ENCODE data around the gene ELP5.
A peak's percentile ranks its signal among the peaks of the same experiment; 100 is the strongest.

The ELP5 gene

DNA sequence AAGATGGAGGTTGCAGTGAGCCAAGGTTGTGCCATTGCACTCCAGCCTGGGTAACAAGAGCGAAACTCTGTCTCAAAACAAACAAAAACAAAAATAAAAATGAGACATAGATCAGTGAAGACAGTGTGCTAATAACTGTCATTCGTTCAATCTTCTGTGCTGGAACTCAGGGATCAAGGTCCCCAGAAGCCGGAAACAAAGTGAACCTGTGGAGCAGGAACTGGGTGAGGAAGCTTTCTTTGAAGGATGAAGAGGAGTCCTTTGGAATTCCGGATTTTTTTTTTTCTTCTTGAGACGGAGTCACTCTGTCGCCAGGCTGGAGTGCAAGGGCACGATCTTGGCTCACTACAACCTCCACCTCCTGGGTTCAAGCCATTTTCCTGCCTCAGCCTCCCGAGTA lies 27.4 kb downstream of the ELP5 start:
- Mint-ChIP-seq H3K27me3 (peaks cover 25% of the 10 kb centered on the region), H3K4me3 (no peak overlapping the region), H3K36me3 (no peaks in the 10 kb centered on the region), H3K9me3 (no peaks in the 10 kb centered on the region), H3K27ac (no peak overlapping the region), H3K4me1 (peaks cover 39% of the 10 kb centered on the region)
- ATAC-seq: no peak

- Mint-ChIP-seq H3K9me3 (no peaks in the 10 kb centered on the region), H3K4me3 (peak overlapping the region; percentile 86), H3K4me1 (peaks cover 39% of the 10 kb centered on the region), H3K36me3 (no peaks in the 10 kb centered on the region), H3K27me3 (peaks cover 35% of the 10 kb centered on the region), H3K27ac (peak overlapping the region; percentile 0)
- ATAC-seq: peak; percentile 81
Observed at GRCh38 chr17:7280519-7281073, 28.6 kb downstream of the ELP5 start.

DNA sequence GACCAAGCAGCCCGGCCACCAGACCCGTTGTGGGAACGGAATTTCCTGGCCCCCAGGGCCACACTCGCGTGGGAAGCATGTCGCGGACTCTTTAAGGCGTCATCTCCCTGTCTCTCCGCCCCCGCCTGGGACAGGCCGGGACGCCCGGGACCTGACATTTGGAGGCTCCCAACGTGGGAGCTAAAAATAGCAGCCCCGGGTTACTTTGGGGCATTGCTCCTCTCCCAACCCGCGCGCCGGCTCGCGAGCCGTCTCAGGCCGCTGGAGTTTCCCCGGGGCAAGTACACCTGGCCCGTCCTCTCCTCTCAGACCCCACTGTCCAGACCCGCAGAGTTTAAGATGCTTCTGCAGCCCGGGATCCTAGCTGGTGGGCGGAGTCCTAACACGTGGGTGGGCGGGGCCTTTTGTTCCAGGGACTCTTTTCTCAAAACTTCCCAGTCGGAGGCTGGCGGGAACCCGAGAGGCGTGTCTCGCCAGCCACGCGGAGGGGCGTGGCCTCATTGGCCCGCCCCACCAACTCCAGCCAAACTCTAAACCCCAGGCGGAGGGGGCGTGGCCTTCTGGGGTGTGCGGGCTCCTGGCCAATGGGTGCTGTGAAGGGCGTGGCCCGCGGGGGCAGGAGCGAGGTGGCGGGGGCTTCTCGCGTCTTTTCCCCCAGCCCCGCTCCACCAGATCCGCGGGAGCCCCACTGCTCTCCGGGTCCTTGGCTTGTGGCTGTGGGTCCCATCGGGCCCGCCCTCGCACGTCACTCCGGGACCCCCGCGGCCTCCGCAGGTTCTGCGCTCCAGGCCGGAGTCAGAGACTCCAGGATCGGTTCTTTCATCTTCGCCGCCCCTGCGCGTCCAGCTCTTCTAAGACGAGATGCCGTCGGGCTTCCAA lies 29.3 kb downstream of the ELP5 start, which contains the start of gene SLC2A4:
SLC2A4 (plus strand) TSS at position 645 of the 879 bp plus-strand sequence; CDS start at position 862, 217 bp downstream.
- Mint-ChIP-seq H3K9me3 (no peaks in the 10 kb centered on the region), H3K36me3 (no peaks in the 10 kb centered on the region), H3K27ac (peak within 1 kb of the TSS; percentile 0), H3K4me3 (peak within 1 kb of the TSS; percentile 86), H3K4me1 (peaks cover 39% of the 10 kb centered on the region), H3K27me3 (peaks cover 40% of the 10 kb centered on the region)
- peak; percentile 86 for ATAC-seq

- Mint-ChIP-seq H3K9me3 (no peaks in the 10 kb centered on the region), H3K4me1 (peaks cover 39% of the 10 kb centered on the region), H3K27me3 (peaks cover 48% of the 10 kb centered on the region), H3K4me3 (peak overlapping the region; percentile 86), H3K36me3 (no peaks in the 10 kb centered on the region), H3K27ac (peak overlapping the region; percentile 0)
- no peak for ATAC-seq
Observed at GRCh38 chr17:7281953-7282751, 30.1 kb downstream of the ELP5 start.

- peaks cover 55% of the 10 kb centered on the region for H3K27me3 Mint-ChIP-seq
- peaks cover 39% of the 10 kb centered on the region for H3K4me1 Mint-ChIP-seq
- ATAC-seq: no peak
- H3K4me3 Mint-ChIP-seq: no peak overlapping the region
- H3K9me3 Mint-ChIP-seq: no peaks in the 10 kb centered on the region
- no peak overlapping the region for H3K27ac Mint-ChIP-seq
- H3K36me3 Mint-ChIP-seq: no peaks in the 10 kb centered on the region
Observed at GRCh38 chr17:7282752-7283321, 30.8 kb downstream of the ELP5 start.

GRCh38 chr17:7283471-7284216 lies 31.6 kb downstream of the ELP5 start:
- ATAC-seq: no peak
- no peaks in the 10 kb centered on the region for H3K9me3 Mint-ChIP-seq
- peaks cover 39% of the 10 kb centered on the region for H3K4me1 Mint-ChIP-seq
- peaks cover 63% of the 10 kb centered on the region for H3K27me3 Mint-ChIP-seq
- H3K36me3 Mint-ChIP-seq: no peaks in the 10 kb centered on the region
- no peak overlapping the region for H3K27ac Mint-ChIP-seq
- no peak overlapping the region for H3K4me3 Mint-ChIP-seq

GRCh38 chr17:7284911-7285310 lies 32.9 kb downstream of the ELP5 start:
- no peak for ATAC-seq
- H3K27me3 Mint-ChIP-seq: peaks cover 68% of the 10 kb centered on the region
- no peak overlapping the region for H3K4me3 Mint-ChIP-seq
- H3K9me3 Mint-ChIP-seq: no peaks in the 10 kb centered on the region
- H3K4me1 Mint-ChIP-seq: peaks cover 38% of the 10 kb centered on the region
- no peak overlapping the region for H3K27ac Mint-ChIP-seq
- no peaks in the 10 kb centered on the region for H3K36me3 Mint-ChIP-seq

GRCh38 chr17:7285679-7286078 lies 33.7 kb downstream of the ELP5 start:
- H3K27me3 Mint-ChIP-seq: peaks cover 75% of the 10 kb centered on the region
- H3K4me1 Mint-ChIP-seq: peaks cover 30% of the 10 kb centered on the region
- no peaks in the 10 kb centered on the region for H3K9me3 Mint-ChIP-seq
- H3K36me3 Mint-ChIP-seq: no peaks in the 10 kb centered on the region
- no peak overlapping the region for H3K4me3 Mint-ChIP-seq
- no peak overlapping the region for H3K27ac Mint-ChIP-seq
- no peak for ATAC-seq

DNA sequence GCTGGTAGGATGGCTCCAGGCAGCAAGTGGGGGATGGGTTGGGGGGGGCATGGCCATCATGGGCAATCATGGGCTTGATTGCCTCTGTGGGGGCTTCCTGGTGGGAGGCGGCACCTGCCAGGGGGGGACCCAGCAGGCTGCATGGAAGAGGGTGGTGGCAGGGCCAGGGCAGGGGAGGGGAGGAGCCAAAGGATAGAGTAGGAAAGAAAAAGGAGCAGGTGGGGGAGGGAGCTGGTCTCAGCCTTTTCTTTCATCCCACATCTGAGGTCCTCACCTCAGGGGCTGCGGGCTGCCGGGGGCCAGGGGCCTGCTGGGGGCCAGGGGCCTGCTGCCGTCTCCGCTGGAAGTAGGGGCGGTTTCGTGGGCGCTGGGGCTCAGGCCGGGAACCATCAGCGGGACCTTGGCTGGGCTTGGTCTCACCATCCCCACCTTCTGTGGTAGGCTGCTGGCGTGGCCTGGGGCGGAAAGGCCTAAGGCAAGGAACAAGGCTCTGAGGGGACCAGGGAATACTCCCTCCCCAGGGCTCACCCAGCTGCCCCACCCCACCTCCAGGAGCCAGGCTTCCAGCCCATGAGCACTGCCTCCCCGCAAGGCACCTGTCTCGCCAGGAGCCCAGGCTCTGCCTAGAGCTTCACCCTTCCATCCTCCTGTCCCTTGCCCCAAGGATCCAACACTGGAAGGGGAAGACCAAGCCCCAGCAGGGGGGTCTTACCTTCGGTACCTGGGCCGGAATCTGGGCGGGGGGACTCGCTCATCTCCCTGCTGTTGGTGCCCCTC lies 37.4 kb downstream of the ELP5 start:
- Mint-ChIP-seq H3K36me3 (no peaks in the 10 kb centered on the region), H3K9me3 (no peaks in the 10 kb centered on the region), H3K27me3 (peaks cover 76% of the 10 kb centered on the region), H3K4me1 (no peaks in the 10 kb centered on the region), H3K4me3 (no peak overlapping the region), H3K27ac (no peak overlapping the region)
- ATAC-seq: no peak

- no peaks in the 10 kb centered on the region for H3K36me3 Mint-ChIP-seq
- no peak overlapping the region for H3K27ac Mint-ChIP-seq
- peaks cover 76% of the 10 kb centered on the region for H3K27me3 Mint-ChIP-seq
- no peak for ATAC-seq
- H3K9me3 Mint-ChIP-seq: no peaks in the 10 kb centered on the region
- H3K4me1 Mint-ChIP-seq: peaks cover 5% of the 10 kb centered on the region
- H3K4me3 Mint-ChIP-seq: no peak overlapping the region
Observed at GRCh38 chr17:7290166-7290565, 38.2 kb downstream of the ELP5 start.

DNA sequence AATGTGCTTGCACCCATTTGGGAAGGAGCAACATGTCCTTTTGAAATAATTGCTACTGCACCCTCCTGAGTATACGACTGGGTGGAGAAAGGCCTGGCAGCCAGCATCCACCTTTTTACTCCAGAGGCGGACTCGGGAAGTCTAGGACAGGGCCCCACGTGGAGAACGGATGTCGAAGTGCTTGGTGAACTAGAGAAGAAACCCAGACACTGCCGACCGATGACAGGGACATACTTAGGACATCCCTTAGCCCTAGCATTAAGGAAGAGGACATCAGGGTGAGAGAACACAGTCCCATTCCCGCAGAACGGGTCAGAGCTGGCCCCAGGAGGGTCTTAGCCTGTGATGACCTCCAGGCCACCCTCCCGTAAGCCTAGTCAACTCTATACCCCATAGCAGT lies 38.7 kb downstream of the ELP5 start:
- Mint-ChIP-seq H3K9me3 (no peaks in the 10 kb centered on the region), H3K4me1 (peaks cover 10% of the 10 kb centered on the region), H3K4me3 (no peak overlapping the region), H3K36me3 (no peaks in the 10 kb centered on the region), H3K27ac (no peak overlapping the region), H3K27me3 (peaks cover 78% of the 10 kb centered on the region)
- ATAC-seq: no peak

- ATAC-seq: no peak
- H3K4me1 Mint-ChIP-seq: peaks cover 23% of the 10 kb centered on the region
- peaks cover 80% of the 10 kb centered on the region for H3K27me3 Mint-ChIP-seq
- H3K4me3 Mint-ChIP-seq: no peak overlapping the region
- no peaks in the 10 kb centered on the region for H3K36me3 Mint-ChIP-seq
- H3K9me3 Mint-ChIP-seq: no peaks in the 10 kb centered on the region
- H3K27ac Mint-ChIP-seq: no peak overlapping the region
Observed at GRCh38 chr17:7292194-7292593, 40.2 kb downstream of the ELP5 start.

DNA sequence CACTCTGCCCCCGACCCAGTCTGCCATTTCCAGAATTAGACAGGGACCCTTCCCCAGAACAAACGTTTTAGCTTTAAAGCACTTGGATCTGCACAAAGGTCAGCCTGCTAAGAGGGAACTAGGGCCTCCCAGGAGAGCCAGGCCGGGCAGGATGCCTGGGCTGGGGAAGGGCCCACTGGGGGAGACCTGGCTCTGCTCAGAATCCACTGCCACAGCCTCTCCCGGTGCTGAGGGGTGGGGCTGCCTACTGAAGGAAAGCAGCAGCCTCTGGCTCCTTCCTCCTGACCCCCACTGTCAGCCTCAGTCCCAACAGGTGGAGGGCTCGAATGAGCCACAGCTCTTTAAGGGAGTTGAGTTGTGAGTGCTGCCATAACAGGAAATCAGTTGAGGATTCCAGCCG lies 40.7 kb downstream of the ELP5 start:
- H3K27ac Mint-ChIP-seq: no peak overlapping the region
- no peak overlapping the region for H3K4me3 Mint-ChIP-seq
- peaks cover 74% of the 10 kb centered on the region for H3K27me3 Mint-ChIP-seq
- no peaks in the 10 kb centered on the region for H3K36me3 Mint-ChIP-seq
- no peaks in the 10 kb centered on the region for H3K9me3 Mint-ChIP-seq
- H3K4me1 Mint-ChIP-seq: peaks cover 23% of the 10 kb centered on the region
- ATAC-seq: no peak

DNA sequence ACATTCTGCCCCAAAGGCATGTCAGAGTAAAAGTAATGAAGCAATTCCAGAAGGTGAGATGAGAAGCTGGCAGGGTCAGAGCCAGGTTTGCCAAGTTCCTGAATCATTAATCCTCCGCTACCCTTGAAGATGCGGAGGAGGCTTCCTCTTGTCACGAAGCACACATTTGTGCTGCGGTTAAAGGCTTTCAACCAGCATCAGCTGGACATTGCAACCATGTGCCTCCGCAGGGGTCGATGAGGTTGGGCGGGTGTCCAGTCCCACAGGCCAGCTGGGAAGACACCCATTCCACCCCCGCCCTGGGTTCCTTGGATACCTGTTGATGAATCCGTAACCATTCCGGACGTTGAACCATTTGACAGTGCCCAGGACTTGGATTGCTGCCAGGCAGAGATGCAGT lies 41.1 kb downstream of the ELP5 start:
- no peak for ATAC-seq
- no peaks in the 10 kb centered on the region for H3K9me3 Mint-ChIP-seq
- H3K27me3 Mint-ChIP-seq: peaks cover 70% of the 10 kb centered on the region
- no peaks in the 10 kb centered on the region for H3K36me3 Mint-ChIP-seq
- peaks cover 23% of the 10 kb centered on the region for H3K4me1 Mint-ChIP-seq
- H3K27ac Mint-ChIP-seq: no peak overlapping the region
- H3K4me3 Mint-ChIP-seq: peak overlapping the region; percentile 10
